HL-60 (cell line): Measurements from ENCODE around the gene RBM27.

Experiments
- POLR2AphosphoS5 ChIP-seq: IDR thresholded peaks from 2 replicates; pipeline ENCODE4 v1.6.1; 2012; ENCODE audit warnings: low read depth
- TF ChIP-seq, protein P1 (sequence below): IDR thresholded peaks from one replicate; pipeline ENCODE4 v1.5.1; 2011; ENCODE audit warnings: low read length, control low read depth, inconsistent platforms; ENCODE audit not compliant: insufficient read depth
- TF ChIP-seq, protein P2 (sequence below): IDR thresholded peaks from 2 replicates; pipeline ENCODE4 v1.6.1; 2012; ENCODE audit warnings: low read depth; ENCODE audit not compliant: insufficient replicate concordance

DNA sequence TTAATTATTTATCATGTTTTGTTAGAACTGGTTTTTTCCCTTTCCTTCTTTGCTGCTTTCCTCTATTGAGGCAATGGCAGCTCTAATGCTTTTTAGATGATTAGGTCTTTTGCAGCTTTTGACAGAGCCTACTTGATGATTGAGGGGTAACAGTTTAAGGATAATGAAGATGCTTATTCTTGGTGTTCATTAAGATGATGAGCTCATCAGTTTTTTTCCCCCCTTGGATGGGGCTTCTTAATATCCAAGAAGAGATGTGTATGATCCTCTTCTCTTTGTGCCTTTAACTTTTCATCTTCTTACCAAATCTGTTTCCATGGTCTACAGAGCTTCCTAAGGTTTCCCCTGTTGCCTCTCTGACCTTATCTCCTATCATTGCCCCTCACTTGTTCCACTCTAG is 15.8 kb downstream of the RBM27 start:
- TF ChIP-seq, protein P1, sequence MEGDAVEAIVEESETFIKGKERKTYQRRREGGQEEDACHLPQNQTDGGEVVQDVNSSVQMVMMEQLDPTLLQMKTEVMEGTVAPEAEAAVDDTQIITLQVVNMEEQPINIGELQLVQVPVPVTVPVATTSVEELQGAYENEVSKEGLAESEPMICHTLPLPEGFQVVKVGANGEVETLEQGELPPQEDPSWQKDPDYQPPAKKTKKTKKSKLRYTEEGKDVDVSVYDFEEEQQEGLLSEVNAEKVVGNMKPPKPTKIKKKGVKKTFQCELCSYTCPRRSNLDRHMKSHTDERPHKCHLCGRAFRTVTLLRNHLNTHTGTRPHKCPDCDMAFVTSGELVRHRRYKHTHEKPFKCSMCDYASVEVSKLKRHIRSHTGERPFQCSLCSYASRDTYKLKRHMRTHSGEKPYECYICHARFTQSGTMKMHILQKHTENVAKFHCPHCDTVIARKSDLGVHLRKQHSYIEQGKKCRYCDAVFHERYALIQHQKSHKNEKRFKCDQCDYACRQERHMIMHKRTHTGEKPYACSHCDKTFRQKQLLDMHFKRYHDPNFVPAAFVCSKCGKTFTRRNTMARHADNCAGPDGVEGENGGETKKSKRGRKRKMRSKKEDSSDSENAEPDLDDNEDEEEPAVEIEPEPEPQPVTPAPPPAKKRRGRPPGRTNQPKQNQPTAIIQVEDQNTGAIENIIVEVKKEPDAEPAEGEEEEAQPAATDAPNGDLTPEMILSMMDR, result no peak
- TF ChIP-seq, protein P2, sequence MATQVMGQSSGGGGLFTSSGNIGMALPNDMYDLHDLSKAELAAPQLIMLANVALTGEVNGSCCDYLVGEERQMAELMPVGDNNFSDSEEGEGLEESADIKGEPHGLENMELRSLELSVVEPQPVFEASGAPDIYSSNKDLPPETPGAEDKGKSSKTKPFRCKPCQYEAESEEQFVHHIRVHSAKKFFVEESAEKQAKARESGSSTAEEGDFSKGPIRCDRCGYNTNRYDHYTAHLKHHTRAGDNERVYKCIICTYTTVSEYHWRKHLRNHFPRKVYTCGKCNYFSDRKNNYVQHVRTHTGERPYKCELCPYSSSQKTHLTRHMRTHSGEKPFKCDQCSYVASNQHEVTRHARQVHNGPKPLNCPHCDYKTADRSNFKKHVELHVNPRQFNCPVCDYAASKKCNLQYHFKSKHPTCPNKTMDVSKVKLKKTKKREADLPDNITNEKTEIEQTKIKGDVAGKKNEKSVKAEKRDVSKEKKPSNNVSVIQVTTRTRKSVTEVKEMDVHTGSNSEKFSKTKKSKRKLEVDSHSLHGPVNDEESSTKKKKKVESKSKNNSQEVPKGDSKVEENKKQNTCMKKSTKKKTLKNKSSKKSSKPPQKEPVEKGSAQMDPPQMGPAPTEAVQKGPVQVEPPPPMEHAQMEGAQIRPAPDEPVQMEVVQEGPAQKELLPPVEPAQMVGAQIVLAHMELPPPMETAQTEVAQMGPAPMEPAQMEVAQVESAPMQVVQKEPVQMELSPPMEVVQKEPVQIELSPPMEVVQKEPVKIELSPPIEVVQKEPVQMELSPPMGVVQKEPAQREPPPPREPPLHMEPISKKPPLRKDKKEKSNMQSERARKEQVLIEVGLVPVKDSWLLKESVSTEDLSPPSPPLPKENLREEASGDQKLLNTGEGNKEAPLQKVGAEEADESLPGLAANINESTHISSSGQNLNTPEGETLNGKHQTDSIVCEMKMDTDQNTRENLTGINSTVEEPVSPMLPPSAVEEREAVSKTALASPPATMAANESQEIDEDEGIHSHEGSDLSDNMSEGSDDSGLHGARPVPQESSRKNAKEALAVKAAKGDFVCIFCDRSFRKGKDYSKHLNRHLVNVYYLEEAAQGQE, result no peak
- no peak for TF ChIP-seq POLR2AphosphoS5
